Loucy (cell line): ENCODE measurements around the gene TMEM253.

Experiments
- H2AFZ ChIP-seq: fragments of 200-600 bp; sonication (generic); 2 replicates; pipeline ENCODE4 v1.6.0; 2016; ENCODE audit warnings: antibody characterized with exemption, mild to moderate bottlenecking, low read length, moderate library complexity
- H3F3A ChIP-seq: fragments of 200-600 bp; 2 replicates; pipeline ENCODE4 v1.6.0; 2016; ENCODE audit warnings: antibody characterized with exemption, low read depth, mild to moderate bottlenecking
- H3K27me3 ChIP-seq: fragments of 200-600 bp; sonication (generic); 2 replicates; pipeline ENCODE4 v1.6.1; 2014; ENCODE audit warnings: low read length, mild to moderate bottlenecking; ENCODE audit not compliant: insufficient read depth, poor library complexity, severe bottlenecking
- H3K36me3 ChIP-seq: fragments of 200-600 bp; sonication (generic); 2 replicates; pipeline ENCODE4 v1.6.1; 2016; ENCODE audit warnings: low read length; ENCODE audit not compliant: insufficient read depth
- H3K4me1 ChIP-seq: fragments of 200-600 bp; sonication (generic); 2 replicates; pipeline ENCODE4 v1.5.1; 2014; ENCODE audit warnings: low read length, mild to moderate bottlenecking; ENCODE audit not compliant: insufficient read depth, poor library complexity, severe bottlenecking
- H3K4me2 ChIP-seq: fragments of 200-600 bp; sonication (generic); 2 replicates; pipeline ENCODE4 v1.6.0; 2014; ENCODE audit warnings: antibody characterized with exemption, low read length, low read depth, mild to moderate bottlenecking; ENCODE audit not compliant: poor library complexity, severe bottlenecking
- H3K4me3 ChIP-seq: fragments of 200-600 bp; sonication (generic); 2 replicates; pipeline ENCODE4 v1.5.1; 2014; ENCODE audit warnings: low read length, mild to moderate bottlenecking, mixed read lengths; ENCODE audit not compliant: poor library complexity, severe bottlenecking
- H3K79me2 ChIP-seq: fragments of 200-600 bp; sonication (generic); 2 replicates; pipeline ENCODE4 v1.6.1; 2014; ENCODE audit warnings: low read length; ENCODE audit not compliant: insufficient read depth
- H3K9ac ChIP-seq: fragments of 200-600 bp; sonication (generic); 2 replicates; pipeline ENCODE4 v1.6.0; 2014; ENCODE audit warnings: mild to moderate bottlenecking, low read depth, low read length, moderate library complexity; ENCODE audit not compliant: poor library complexity, severe bottlenecking
- H3K9me2 ChIP-seq: fragments of 200-600 bp; sonication (generic); replicated peaks from 2 replicates; pipeline ENCODE4 v1.6.1; 2016; ENCODE audit warnings: low read depth, low read length, mixed read lengths
- H3K9me3 ChIP-seq: fragments of 200-600 bp; sonication (generic); 2 replicates; pipeline ENCODE4 v1.6.1; 2014; ENCODE audit warnings: mild to moderate bottlenecking, antibody characterized with exemption, low read length, low read depth; ENCODE audit not compliant: insufficient read depth
- H4K20me1 ChIP-seq: fragments of 200-600 bp; sonication (generic); 2 replicates; pipeline ENCODE4 v1.6.0; 2014; ENCODE audit warnings: antibody characterized with exemption, low read length, mild to moderate bottlenecking; ENCODE audit not compliant: insufficient read depth, poor library complexity, severe bottlenecking
- CTCF ChIP-seq: fragments of 200-600 bp; sonication (generic); conservative IDR thresholded peaks from 2 replicates; pipeline ENCODE4 v1.5.1; 2014; ENCODE audit warnings: mild to moderate bottlenecking, antibody characterized with exemption, low read length
- EZH2phosphoT487 ChIP-seq: fragments of 200-600 bp; IDR thresholded peaks from 2 replicates; pipeline ENCODE4 v1.6.1; 2018; ENCODE audit warnings: antibody characterized with exemption, mild to moderate bottlenecking, moderate library complexity, borderline replicate concordance

TMEM253 gene

GRCh38 chr14:21103710-21104447 is 3.0 kb downstream of the TMEM253 start:
- Histone ChIP-seq H3F3A (no peaks in the 10 kb centered on the region), H3K27me3 (no peaks in the 10 kb centered on the region), H3K9ac (peak overlapping the region; percentile 96), H3K4me3 (peak overlapping the region; percentile 92), H3K79me2 (peaks cover 7% of the 10 kb centered on the region), H3K4me1 (peaks cover 45% of the 10 kb centered on the region), H3K9me2 (no peaks in the 10 kb centered on the region), H3K4me2 (peak overlapping the region; percentile 99), H3K9me3 (no peaks in the 10 kb centered on the region), H2AFZ (peak overlapping the region; percentile 91), H3K36me3 (no peaks in the 10 kb centered on the region), H4K20me1 (no peaks in the 10 kb centered on the region)
- TF ChIP-seq CTCF (peak; percentile 69; the same call in 1 of the 2 replicates), EZH2phosphoT487 (no peak)

GRCh38 chr14:21104448-21105060 is 3.7 kb downstream of the TMEM253 start:
- no peaks in the 10 kb centered on the region for H3F3A ChIP-seq
- TF ChIP-seq EZH2phosphoT487 (no peak), CTCF (peak; percentile 99)
- H3K9ac ChIP-seq = peak overlapping the region; percentile 96
- peak overlapping the region; percentile 92 for H3K4me3 ChIP-seq
- H3K4me1 ChIP-seq = peaks cover 45% of the 10 kb centered on the region
- H2AFZ ChIP-seq = peak overlapping the region; percentile 91
- H3K27me3 ChIP-seq = no peaks in the 10 kb centered on the region
- no peaks in the 10 kb centered on the region for H3K9me3 ChIP-seq
- peaks cover 7% of the 10 kb centered on the region for H3K79me2 ChIP-seq
- no peaks in the 10 kb centered on the region for H3K9me2 ChIP-seq
- no peaks in the 10 kb centered on the region for H3K36me3 ChIP-seq
- H3K4me2 ChIP-seq = peak overlapping the region; percentile 99
- no peaks in the 10 kb centered on the region for H4K20me1 ChIP-seq

- H3K9me2 ChIP-seq = no peaks in the 10 kb centered on the region
- no peaks in the 10 kb centered on the region for H4K20me1 ChIP-seq
- H3K27me3 ChIP-seq = no peaks in the 10 kb centered on the region
- no peaks in the 10 kb centered on the region for H3F3A ChIP-seq
- peak overlapping the region; percentile 96 for H3K9ac ChIP-seq
- peak overlapping the region; percentile 99 for H3K4me2 ChIP-seq
- TF ChIP-seq CTCF (no peak), EZH2phosphoT487 (no peak)
- no peaks in the 10 kb centered on the region for H3K36me3 ChIP-seq
- H3K79me2 ChIP-seq = peaks cover 7% of the 10 kb centered on the region
- H3K9me3 ChIP-seq = no peaks in the 10 kb centered on the region
- no peak overlapping the region for H2AFZ ChIP-seq
- peaks cover 47% of the 10 kb centered on the region for H3K4me1 ChIP-seq
- peak overlapping the region; percentile 92 for H3K4me3 ChIP-seq
Measured at GRCh38 chr14:21105095-21105494, 4.2 kb downstream of the TMEM253 start.
